GM19395 (cell line): ENCODE results near the gene ACSS2.

Source experiments
- ATAC-seq: cut with Tn5 transposase; IDR thresholded peaks from one replicate; pipeline ENCODE4 v1.9.1; 2021; ENCODE audit warnings: mild to moderate bottlenecking, moderate library complexity; ENCODE audit not compliant: unreplicated experiment

The ACSS2 gene

GRCh38 chr20:34907616-34908469 lies 31.4 kb downstream of the ACSS2 start:
- no peak for ATAC-seq

- ATAC-seq: no peak
Observed at GRCh38 chr20:34915131-34915530, 38.7 kb downstream of the ACSS2 start.

GRCh38 chr20:34915749-34916455 lies 39.5 kb downstream of the ACSS2 start:
- no peak for ATAC-seq

GRCh38 chr20:34916774-34917354 lies 40.5 kb downstream of the ACSS2 start:
- ATAC-seq: no peak

GRCh38 chr20:34920055-34920454 lies 43.6 kb downstream of the ACSS2 start:
- no peak for ATAC-seq

- no peak for ATAC-seq
Observed at GRCh38 chr20:34921436-34921835, 45.0 kb downstream of the ACSS2 start.

- no peak for ATAC-seq
Observed at GRCh38 chr20:34922654-34923381, 46.4 kb downstream of the ACSS2 start.

- ATAC-seq: no peak
Observed at GRCh38 chr20:34923414-34923813, 47.0 kb downstream of the ACSS2 start.

- no peak for ATAC-seq
Observed at GRCh38 chr20:34925341-34925740, 48.9 kb downstream of the ACSS2 start.

GRCh38 chr20:34925981-34926380 lies 49.6 kb downstream of the ACSS2 start:
- no peak for ATAC-seq

GRCh38 chr20:34926581-34926980 lies 50.2 kb downstream of the ACSS2 start:
- ATAC-seq: no peak

GRCh38 chr20:34927736-34928135 lies 51.3 kb downstream of the ACSS2 start:
- no peak for ATAC-seq

- no peak for ATAC-seq
Observed at GRCh38 chr20:34928411-34928810, 52.0 kb downstream of the ACSS2 start.

- ATAC-seq: no peak
Observed at GRCh38 chr20:34931771-34932170, 55.4 kb downstream of the ACSS2 start.

- no peak for ATAC-seq
Observed at GRCh38 chr20:34938466-34939163, 62.2 kb downstream of the ACSS2 start.

- no peak for ATAC-seq
Observed at GRCh38 chr20:34940081-34940481, 63.7 kb downstream of the ACSS2 start.

- no peak for ATAC-seq
Observed at GRCh38 chr20:34941226-34941625, 64.8 kb downstream of the ACSS2 start.

- no peak for ATAC-seq
Observed at GRCh38 chr20:34942301-34942700, 65.9 kb downstream of the ACSS2 start.

GRCh38 chr20:34943808-34944567 lies 67.6 kb downstream of the ACSS2 start:
- no peak for ATAC-seq
